DMS114 treated with DMSO at 0.1 percent for 48 hours (cell line): ENCODE results near the gene MYH3.

ENCODE experiments used
- DNase-seq: peaks from one replicate; lab custom pipeline; 2025; ENCODE audit not compliant: unreplicated experiment; lab: John Stamatoyannopoulos, UW

The MYH3 gene

DNA sequence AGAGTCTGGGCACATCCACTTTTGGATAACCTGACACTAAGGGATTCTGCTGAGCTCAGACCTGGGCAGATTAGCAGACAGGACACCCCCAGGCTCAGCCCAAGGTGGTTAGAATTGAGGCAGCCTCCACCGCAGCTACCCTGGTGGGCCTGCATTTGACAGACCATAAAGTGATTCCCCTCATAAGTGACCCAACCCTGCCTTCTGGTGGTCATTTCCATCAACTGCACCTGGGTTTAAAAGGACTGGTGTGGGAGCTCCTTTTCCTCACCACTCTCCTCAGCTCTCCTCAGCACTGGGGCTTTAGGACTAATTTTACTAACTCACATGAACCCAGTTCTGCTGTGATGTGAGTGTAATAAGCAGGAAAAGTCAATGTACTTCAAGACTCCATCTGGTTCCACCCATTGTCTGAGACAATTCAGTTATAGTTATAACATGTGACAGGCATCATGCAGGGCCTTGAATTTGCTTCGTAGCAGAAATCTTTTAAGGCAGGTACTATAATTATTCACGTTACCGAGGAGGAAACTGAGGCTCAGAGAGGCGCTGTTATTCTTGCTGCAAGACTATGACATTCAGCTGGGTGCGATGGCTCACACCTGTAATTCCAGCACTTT lies 42.5 kb downstream of the MYH3 start:
- DNase-seq = peak; percentile 59

DNA sequence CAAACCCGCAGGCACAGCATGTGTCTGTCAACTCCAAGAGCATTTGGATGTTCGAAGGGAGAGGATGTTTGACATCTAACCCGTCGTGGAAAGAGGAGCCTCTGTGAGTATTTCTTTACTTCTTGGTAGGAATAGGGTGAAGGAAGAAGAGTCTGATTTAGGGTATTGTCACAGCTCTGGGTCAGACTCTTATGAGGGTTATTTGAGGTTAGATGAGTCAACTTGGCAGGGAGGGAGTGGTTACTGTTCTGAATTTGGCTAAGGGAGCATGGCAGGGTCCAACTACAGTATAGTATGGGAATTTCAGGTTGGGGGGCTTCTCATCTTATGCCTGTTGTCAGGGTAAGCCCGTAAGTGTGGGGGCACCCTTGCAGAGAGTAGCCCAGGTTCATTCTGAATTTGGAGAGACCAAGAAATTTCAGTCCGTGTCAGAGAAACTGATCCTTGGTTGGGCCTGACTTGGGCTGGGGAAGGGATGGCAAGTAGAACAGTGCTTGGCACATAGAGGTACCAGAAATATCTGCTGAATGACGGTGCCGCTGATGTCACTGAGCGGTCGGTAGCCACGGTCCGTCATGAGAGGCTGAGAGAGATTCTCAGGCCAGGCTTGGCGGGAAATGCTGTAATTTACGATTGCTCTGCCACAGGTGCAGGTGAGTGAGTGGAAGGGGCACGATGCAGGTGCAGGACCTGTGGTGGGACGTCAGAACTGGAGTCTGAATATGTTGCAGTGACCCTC lies 43.2 kb downstream of the MYH3 start:
- DNase-seq = no peak

- DNase-seq = no peak
These were observed 44.0 kb downstream of the MYH3 start for GRCh38 chr17:10612957-10613744.

DNA sequence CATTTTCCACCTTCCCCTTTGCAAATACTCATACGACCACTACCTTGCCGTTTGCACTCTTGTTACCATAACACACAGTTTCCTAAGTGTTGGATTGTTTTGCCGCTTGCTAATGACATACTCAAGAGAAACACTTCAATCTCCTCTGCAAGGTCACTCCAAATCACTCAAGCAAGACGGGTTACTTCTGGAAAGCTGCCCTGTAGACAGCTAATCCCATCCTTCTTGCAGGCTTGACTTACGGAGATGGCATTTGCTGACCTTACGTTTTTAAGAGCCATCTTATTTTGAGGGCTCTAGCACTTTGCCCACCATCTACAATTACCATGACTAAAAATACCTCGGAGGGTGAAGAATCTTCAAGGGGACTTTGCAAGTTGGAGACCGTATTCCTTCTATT lies 46.2 kb downstream of the MYH3 start:
- no peak for DNase-seq

GRCh38 chr17:10608244-10608643 lies 48.9 kb downstream of the MYH3 start:
- no peak for DNase-seq

GRCh38 chr17:10606110-10606509 lies 51.0 kb downstream of the MYH3 start:
- DNase-seq = no peak

- no peak for DNase-seq
These were observed 51.8 kb downstream of the MYH3 start for GRCh38 chr17:10605221-10605783.

DNA sequence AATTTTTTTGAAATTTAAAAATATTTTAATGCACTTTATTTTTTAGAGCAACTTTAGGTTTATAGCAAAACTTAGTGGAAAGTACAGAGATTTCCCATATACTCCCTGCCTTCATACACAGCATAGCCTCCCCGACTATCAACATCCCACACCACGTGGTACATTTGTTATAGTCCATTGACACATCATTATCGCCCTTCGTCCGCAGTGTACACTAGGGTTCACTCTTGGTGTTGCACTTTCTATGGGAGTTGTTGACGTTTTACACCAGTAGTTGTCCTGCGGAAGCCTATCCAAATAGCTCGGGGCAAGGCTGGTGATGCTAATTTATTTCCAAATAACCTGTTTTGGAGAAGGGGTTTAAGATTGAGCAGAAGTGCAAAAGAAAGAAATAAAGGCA lies 52.6 kb downstream of the MYH3 start:
- DNase-seq = no peak

DNA sequence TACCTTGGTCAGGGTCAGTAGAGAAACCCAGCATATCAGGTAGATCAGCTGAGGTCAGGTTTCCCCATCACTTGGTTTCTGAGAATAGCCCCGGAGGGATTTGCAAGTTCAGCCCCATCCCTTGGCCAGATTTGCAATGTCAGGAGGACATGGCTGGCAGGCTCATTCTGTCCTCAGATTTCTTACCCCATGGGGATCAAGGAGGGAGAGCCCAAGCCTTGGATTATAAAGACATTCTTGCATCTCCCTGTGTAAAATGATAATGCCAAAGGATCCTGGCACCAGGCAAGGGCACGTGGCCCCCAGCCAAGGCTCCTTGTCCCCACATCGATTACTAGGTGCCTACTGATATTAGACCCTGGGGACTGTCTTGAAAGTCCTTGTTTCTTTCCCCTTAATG lies 53.2 kb downstream of the MYH3 start:
- no peak for DNase-seq

- no peak for DNase-seq
These were observed 56.5 kb downstream of the MYH3 start for GRCh38 chr17:10600571-10600970.

GRCh38 chr17:10598621-10599020 lies 58.5 kb downstream of the MYH3 start:
- DNase-seq = no peak

- no peak for DNase-seq
These were observed 67.5 kb downstream of the MYH3 start for GRCh38 chr17:10589553-10590145.

- no peak for DNase-seq
These were observed 71.6 kb downstream of the MYH3 start for GRCh38 chr17:10585529-10585928.

DNA sequence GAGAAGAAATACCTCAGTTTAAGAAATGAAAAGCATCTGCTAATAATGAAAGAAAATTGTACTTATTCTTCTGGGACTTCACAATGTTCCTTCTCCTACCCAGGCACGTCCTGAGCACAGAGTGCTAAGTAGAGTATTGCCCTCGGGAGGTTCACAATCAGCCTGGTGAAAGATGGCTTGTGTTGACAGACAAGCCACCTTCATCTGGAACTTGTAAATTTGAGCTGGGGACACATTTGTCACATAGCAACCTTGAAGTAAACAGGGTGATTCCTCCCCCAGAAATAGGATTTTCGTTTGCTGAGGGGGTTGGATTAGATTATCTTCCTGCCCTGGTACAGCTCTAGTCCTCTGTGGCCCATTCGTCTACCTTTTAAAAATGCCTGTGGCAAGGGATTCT lies 73.3 kb downstream of the MYH3 start:
- no peak for DNase-seq

GRCh38 chr17:10579270-10579669 lies 77.8 kb downstream of the MYH3 start:
- no peak for DNase-seq
